ENCODE data around the gene RBBP6. TPM values are rescaled to one million over a fixed set of nuclear protein-coding genes. Genes with fewer than 3 reads are reported as not detected.

RBBP6 gene
- polyA plus RNA-seq, 2 of the 4 experiments (the other 2 are of a cell fraction), result 25.0 to 49.3 TPM

GRCh38 chr16:24555346-24555872 lies 16.0 kb downstream of the RBBP6 start:
- POLR2A ChIA-PET, result no interaction called here
- ATAC-seq (no peak), FAIRE-seq (no peak), DNase-seq (ENCODE audit: low read depth in 1 of 2, low spot score in 1 of 2) (no peak)
- no peak overlapping the region for H3K4me2 ChIP-seq
- no peak overlapping the region for H3K4me3 ChIP-seq
- TF ChIP-seq CEBPB (IDR thresholded peaks at IDR 0.05) (peak; percentile 58 to 70; a peak in 3 of 4 replicates), ELK1 (IDR thresholded peaks at IDR 0.05; ENCODE audit: low read depth, low read length) (no peak), NR3C1 (IDR thresholded peaks at IDR 0.05) (no peak), PBX3 (IDR thresholded peaks at IDR 0.05) (no peak)
- H3K4me1 ChIP-seq, result peaks cover 7% of the 10 kb centered on the region; the same call in 2 of the 3 replicates
- no peaks in the 10 kb centered on the region for H3K9me3 ChIP-seq
- CTCF ChIA-PET, result interaction anchor here (1.6 to 2.0 kb wide), 2 partner anchors 10 to 15 kb away, joined by 6 read pairs; no protein-coding TSS in a partner anchor
- 96% methylated on average over 6 of the region's 6 CpGs for WGBS (ENCODE audit: missing lambda C conversion rate)
- H3K27ac ChIP-seq, result no peak overlapping the region

- ATAC-seq (no peak), FAIRE-seq (no peak), DNase-seq (ENCODE audit: low read depth in 1 of 2, low spot score in 1 of 2) (no peak)
- H3K27ac ChIP-seq, result no peak overlapping the region
- H3K9me3 ChIP-seq, result no peaks in the 10 kb centered on the region
- TF ChIP-seq TFCP2L1 (CRISPR knock-in tag; IDR thresholded peaks at IDR 0.05), result no peak
- no peak for TF ChIP-seq CEBPB (IDR thresholded peaks at IDR 0.05)
- no peak for TF ChIP-seq CBX2 (IDR thresholded peaks at IDR 0.05; ENCODE audit: borderline replicate concordance, low read depth)
- no peak for TF ChIP-seq TP53 (CRISPR knock-in tag; IDR thresholded peaks at IDR 0.05)
- no peak for TF ChIP-seq MAFK (IDR thresholded peaks at IDR 0.05; ENCODE audit: partially characterized antibody)
- TF ChIP-seq EHF (CRISPR knock-in tag; IDR thresholded peaks at IDR 0.05), result no peak
- no peak for TF ChIP-seq PHF8 (IDR thresholded peaks at IDR 0.05; ENCODE audit: borderline replicate concordance, low read depth)
- no peak for TF ChIP-seq CTCF (IDR thresholded peaks at IDR 0.05)
- TF ChIP-seq HOXB13 (CRISPR knock-in tag; IDR thresholded peaks at IDR 0.05; ENCODE audit: low read depth), result no peak
- no peak for TF ChIP-seq NR3C1 (IDR thresholded peaks at IDR 0.05)
- no peak for TF ChIP-seq E2F6 (IDR thresholded peaks at IDR 0.05; ENCODE audit: borderline replicate concordance, low read depth)
- H3K4me2 ChIP-seq, result no peak overlapping the region
- POLR2A ChIA-PET, result no interaction called here
- no peak overlapping the region for H3K4me3 ChIP-seq
- CTCF ChIA-PET, result interaction anchor here (0.6 to 1.1 kb wide), 3 partner anchors 17 to 149 kb away, joined by 3 to 7 read pairs (median 3); no protein-coding TSS in a partner anchor
- no peaks in the 10 kb centered on the region for H3K4me1 ChIP-seq
Measured at GRCh38 chr16:24562811-24563210, 23.4 kb downstream of the RBBP6 start.

GRCh38 chr16:24568392-24568791 lies 29.0 kb downstream of the RBBP6 start:
- peak; percentile 7 for FAIRE-seq
- peak in 1 of 2 experiments; percentile 33; a peak in 1 of 6 replicates for ATAC-seq
- Histone ChIP-seq H3K9me3 (no peaks in the 10 kb centered on the region), H3K4me1 (no peaks in the 10 kb centered on the region), H3K4me2 (no peak overlapping the region), H3K4me3 (no peak overlapping the region), H3K27ac (no peak overlapping the region)
- DNase-seq (ENCODE audit: low read depth in 1 of 2, low spot score in 1 of 2), result peak in 1 of 2 experiments; percentile 53
- ChIA-PET CTCF (interaction anchor here (0.6 to 1.9 kb wide), 17 partner anchors 9 to 232 kb away, joined by 3 to 10 read pairs (median 3); no protein-coding TSS in a partner anchor), POLR2A (no interaction called here)
- WGBS (ENCODE audit: missing lambda C conversion rate), result 69% methylated on average over 4 of the region's 4 CpGs
- TF ChIP-seq RAD21 (conservative IDR thresholded peaks at IDR 0.05 in 1 of 2, IDR thresholded peaks at IDR 0.05 in 1 of 2) (peak; percentile 69 to 70), CBX8 (IDR thresholded peaks at IDR 0.05) (no peak), HOXA7 (CRISPR knock-in tag; IDR thresholded peaks at IDR 0.05) (no peak), ZFP36 (IDR thresholded peaks at IDR 0.05; ENCODE audit: borderline replicate concordance, partially characterized antibody) (no peak), NFE2L2 (conservative IDR thresholded peaks at IDR 0.05; ENCODE audit: low read length) (no peak), KDM5A (IDR thresholded peaks at IDR 0.05) (no peak), SMC3 (IDR thresholded peaks at IDR 0.05) (peak; percentile 46), CTCF (IDR thresholded peaks at IDR 0.05) (peak; percentile 65), HOXB5 (CRISPR knock-in tag; IDR thresholded peaks at IDR 0.05) (no peak), RCOR1 (IDR thresholded peaks at IDR 0.05; ENCODE audit: low read depth, low read length) (no peak)

All from A549 (cell line).